Thyroid gland (tissue), 4 donors: ENCODE data around the gene FERD3L.

Experiments used
- POLR2A ChIP-seq, 2 donors: fragments of 450-650 bp; IDR thresholded peaks; one replicate each; pipeline ENCODE4 v1.6.1; 2017; ENCODE audit warnings: antibody characterized with exemption in 2 of 2, mild to moderate bottlenecking in 2 of 2, moderate library complexity in 1 of 2
- TF ChIP-seq, protein P1 (sequence below), 6 experiments: fragments of 200-600 bp in 3 of 6; fragments of 450-650 bp in 3 of 6; sonication (generic) in 3 of 6; IDR thresholded peaks; one replicate each; pipeline ENCODE4 v1.5.1; 2016 to 2019; ENCODE audit warnings: antibody characterized with exemption in 6 of 6, mild to moderate bottlenecking in 2 of 6, inconsistent platforms in 1 of 6, moderate library complexity in 1 of 6

- TF ChIP-seq, protein P1, sequence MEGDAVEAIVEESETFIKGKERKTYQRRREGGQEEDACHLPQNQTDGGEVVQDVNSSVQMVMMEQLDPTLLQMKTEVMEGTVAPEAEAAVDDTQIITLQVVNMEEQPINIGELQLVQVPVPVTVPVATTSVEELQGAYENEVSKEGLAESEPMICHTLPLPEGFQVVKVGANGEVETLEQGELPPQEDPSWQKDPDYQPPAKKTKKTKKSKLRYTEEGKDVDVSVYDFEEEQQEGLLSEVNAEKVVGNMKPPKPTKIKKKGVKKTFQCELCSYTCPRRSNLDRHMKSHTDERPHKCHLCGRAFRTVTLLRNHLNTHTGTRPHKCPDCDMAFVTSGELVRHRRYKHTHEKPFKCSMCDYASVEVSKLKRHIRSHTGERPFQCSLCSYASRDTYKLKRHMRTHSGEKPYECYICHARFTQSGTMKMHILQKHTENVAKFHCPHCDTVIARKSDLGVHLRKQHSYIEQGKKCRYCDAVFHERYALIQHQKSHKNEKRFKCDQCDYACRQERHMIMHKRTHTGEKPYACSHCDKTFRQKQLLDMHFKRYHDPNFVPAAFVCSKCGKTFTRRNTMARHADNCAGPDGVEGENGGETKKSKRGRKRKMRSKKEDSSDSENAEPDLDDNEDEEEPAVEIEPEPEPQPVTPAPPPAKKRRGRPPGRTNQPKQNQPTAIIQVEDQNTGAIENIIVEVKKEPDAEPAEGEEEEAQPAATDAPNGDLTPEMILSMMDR (IDR thresholded peaks at IDR 0.05), result no peak
- TF ChIP-seq POLR2A (IDR thresholded peaks at IDR 0.05), result no peak
Observed at GRCh38 chr7:19107356-19108146, 37.7 kb downstream of the FERD3L start.
